ENCODE data around the gene CRYZL1.
A peak's percentile ranks its signal among the peaks of the same experiment; 100 is the strongest.
"Not testable (repeated sequence)": the region's sequence is repeated elsewhere in the genome, so short reads cannot be mapped to it uniquely, and the experiment has no call there.

CRYZL1 gene

GRCh38 chr21:33641352-33642026, at the start of gene CRYZL1:
Gene CRYZL1 (minus strand): TSS chr21:33641741. CDS start chr21:33631551, 10,190 bp downstream.
- DNase-seq: peak; percentile 100

- DNase-seq: no peak
Observed at GRCh38 chr21:33690874-33691273, 49.3 kb upstream of the CRYZL1 start.

GRCh38 chr21:33688353-33688752, 46.8 kb upstream of the CRYZL1 start:
- DNase-seq: no peak

GRCh38 chr21:33687634-33688033, 46.1 kb upstream of the CRYZL1 start:
- DNase-seq: no peak

DNA sequence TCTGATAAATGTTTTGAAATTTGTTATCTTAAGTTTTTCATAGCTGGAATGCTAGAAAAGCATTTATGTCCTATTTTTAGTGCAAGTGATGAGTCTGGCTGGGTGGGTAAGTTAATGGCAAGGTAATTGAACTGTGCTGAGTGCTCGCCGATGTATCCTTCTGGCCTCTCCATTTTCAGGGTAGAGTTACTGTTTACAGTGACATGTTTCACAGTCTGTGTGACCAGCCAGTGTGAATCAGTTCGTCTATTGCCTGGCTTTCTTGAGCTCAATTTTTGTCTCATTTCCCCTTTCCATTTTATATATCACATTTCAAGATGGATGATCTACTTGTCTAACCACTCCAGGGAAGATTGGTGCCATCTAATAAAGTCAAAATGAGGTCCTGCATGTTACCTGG, 44.8 kb upstream of the CRYZL1 start:
- no peak for DNase-seq

DNA sequence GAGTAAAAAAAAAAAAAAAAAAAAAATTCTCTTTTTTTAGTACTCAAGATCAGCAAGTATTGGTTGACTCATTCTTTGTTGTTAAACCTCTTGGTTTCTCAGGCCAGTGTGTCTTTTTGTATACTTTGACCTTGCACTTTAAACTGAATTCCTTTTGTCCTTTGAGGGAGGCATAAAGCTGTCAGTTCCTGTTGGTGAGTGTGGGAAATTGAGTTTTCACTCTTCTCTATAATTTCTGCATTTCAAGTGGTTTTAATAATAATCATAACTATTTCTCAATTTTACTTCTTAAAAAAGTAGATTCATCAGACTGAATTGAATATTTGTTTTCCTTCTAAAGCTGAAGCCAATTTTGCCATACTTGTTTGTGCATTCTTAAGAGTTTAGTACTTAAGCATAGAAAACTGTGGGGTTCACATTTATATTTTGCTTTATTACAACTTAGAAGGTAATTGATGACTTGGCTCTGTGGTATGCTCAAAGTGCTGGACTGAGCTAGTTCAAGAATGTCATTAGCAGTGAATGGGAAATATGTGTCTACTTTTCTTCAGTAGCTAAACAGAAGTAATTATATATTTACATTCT, 44.2 kb upstream of the CRYZL1 start:
- DNase-seq: no peak

- DNase-seq: no peak
Observed at GRCh38 chr21:33684923-33685560, 43.5 kb upstream of the CRYZL1 start.

- no peak for DNase-seq
Observed at GRCh38 chr21:33684068-33684467, 42.5 kb upstream of the CRYZL1 start.

DNA sequence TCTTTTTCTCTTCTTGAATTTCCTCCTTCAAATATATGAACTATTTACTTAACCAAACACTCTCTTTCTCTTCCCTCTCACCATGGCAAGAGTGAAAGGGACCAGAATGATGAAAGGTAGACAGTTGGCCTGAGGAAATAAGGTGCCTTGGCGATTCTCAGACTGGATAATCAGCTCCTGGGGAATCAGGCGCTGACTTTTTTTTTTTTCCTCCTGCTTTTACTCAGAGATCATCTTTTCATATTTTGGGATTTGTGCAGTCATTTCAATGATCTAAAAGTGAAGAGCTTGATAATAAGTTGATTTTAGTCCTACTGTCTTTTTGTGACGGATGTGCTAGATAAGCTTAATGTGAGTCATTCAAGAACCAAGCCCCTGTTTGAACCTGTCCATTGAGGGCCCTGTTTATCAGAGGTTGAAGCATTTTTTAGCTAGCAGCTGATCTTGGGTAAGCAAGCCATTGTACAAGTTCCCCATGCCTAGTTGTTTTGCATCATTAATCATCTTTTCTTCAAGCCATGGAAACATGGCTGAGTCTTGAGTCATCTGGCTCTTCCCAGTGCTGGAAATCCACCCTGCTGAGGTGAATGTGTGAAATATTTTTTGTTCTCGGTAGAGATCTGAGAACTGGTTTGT, 41.6 kb upstream of the CRYZL1 start:
- no peak for DNase-seq

- no peak for DNase-seq
Observed at GRCh38 chr21:33680870-33681269, 39.3 kb upstream of the CRYZL1 start.

- no peak for DNase-seq
Observed at GRCh38 chr21:33677450-33677849, 35.9 kb upstream of the CRYZL1 start.

- not testable (repeated sequence) for DNase-seq
Observed at GRCh38 chr21:33676666-33677065, 35.1 kb upstream of the CRYZL1 start.

- DNase-seq: no peak
Observed at GRCh38 chr21:33674226-33674625, 32.7 kb upstream of the CRYZL1 start.

- no peak for DNase-seq
Observed at GRCh38 chr21:33673473-33673872, 31.9 kb upstream of the CRYZL1 start.

DNA sequence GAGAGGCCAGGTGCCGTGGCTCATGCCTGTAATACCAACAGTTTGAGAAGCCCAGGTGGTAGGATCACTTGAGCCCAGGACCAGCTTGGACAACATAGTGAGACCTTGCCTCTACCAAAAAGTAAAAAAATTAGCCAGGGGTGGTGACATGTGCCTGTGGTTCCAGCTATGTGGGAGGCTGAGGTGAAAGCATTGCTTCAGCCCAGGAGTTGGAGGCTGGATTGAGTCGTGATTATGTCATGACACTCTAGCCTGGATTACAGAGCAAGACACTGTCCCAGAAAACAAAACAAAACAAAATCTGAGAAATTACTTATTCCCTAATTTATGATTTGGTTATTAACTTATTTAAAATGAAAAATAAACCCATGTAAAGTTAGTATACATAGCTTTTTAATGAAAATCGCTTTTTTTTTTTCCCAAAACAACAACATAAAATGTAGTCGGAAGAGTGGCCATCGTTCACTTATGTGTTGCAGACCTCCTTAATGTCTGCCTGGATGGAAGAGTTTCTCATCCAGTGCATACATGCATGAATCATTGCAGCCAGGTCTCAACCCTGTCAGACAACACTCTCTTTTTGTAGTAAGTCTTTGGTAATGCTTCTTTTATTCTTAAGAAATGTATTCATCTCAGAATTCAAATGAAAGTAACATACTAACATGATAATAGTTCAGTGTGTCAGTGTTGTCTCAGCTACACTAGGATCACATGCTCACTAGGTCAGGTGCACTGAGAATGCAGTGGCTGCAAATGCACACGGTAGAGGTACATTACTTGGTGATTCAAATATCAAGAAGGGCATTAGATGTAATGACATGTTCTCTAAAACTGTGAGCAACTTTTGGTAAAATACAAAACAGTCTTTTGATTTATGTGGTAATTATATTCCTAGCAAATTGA, 28.8 kb upstream of the CRYZL1 start:
- DNase-seq: no peak

DNA sequence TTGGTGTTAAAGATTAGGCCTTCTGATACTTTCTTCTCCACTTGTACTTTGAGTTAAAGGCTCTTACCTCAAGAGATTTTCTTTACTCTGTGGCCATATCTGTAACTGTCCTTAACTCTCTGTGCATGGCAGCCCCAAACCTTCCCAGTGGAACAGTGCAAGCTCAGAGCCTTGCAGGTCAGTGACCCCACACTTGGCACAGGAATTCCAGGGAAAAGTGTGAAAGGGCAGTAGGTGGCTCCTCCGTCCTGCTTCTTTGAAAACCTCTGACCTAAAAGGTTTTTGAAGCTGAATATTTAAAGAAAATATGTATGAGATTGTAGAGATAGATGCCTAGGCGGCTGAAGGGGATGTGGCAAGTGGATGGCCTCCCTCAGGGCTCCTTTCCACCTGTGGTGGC, 27.1 kb upstream of the CRYZL1 start:
- DNase-seq: no peak

- DNase-seq: no peak
Observed at GRCh38 chr21:33668180-33668579, 26.6 kb upstream of the CRYZL1 start.

- DNase-seq: no peak
Observed at GRCh38 chr21:33667636-33668035, 26.1 kb upstream of the CRYZL1 start.

DNA sequence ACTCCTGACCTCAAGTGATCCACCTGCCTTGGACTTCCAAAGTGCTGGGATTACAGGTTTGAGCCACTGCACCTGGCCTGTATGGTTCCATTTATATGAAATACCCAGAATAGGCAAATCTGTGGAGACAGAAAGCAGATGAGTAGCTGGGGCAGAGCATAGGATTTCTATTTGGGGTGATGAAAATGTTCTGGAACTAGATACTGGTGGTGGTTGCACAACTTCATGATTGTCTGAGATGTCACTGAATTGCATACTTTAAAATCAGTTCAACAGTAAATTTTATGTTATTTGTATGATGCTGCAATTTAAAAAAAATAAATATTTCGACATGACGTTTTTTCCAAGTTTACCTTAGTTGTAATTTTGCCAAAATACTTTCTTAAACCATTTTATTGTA, 24.6 kb upstream of the CRYZL1 start:
- no peak for DNase-seq

- DNase-seq: no peak
Observed at GRCh38 chr21:33664135-33664534, 22.6 kb upstream of the CRYZL1 start.

DNA sequence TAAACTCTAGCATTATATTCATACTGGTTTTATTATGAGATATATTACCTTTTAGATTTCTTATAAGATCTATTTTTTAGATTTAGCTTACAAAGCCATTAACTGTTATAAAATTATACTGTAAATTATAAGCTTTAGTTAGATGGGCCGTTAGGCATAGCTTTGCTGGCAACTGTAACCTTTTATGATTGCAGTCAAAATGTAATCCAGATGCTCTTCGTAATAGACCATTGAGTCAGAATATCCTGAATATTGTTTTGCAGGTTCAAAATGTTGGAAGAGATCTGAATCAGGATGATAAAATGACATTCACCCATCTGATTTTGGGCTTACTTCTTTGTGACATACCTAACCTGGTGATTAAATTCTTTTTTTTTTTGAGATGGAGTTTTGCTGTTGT, 21.7 kb upstream of the CRYZL1 start:
- no peak for DNase-seq

GRCh38 chr21:33662046-33662445, 20.5 kb upstream of the CRYZL1 start:
- no peak for DNase-seq

GRCh38 chr21:33661146-33661545, 19.6 kb upstream of the CRYZL1 start:
- no peak for DNase-seq

Measured in CD4-positive, alpha-beta T cell treated with Interleukin-15 for 1 hour (primary cell).